Stimulated activated CD4-positive, alpha-beta T cell treated with anti-CD3 and anti-CD28 coated beads, Interleukin-1b, Interleukin-23, amount 100 ng/mL, for 1 hour (primary cell): Measurements from ENCODE around the gene RAMACL.

Experiments
- DNase-seq, 2 donors: peaks; one replicate each; pipeline ENCODE4 v3.0.0-alpha.2; 2020; ENCODE audit warnings: low read depth in 2 of 2

RAMACL gene

DNA sequence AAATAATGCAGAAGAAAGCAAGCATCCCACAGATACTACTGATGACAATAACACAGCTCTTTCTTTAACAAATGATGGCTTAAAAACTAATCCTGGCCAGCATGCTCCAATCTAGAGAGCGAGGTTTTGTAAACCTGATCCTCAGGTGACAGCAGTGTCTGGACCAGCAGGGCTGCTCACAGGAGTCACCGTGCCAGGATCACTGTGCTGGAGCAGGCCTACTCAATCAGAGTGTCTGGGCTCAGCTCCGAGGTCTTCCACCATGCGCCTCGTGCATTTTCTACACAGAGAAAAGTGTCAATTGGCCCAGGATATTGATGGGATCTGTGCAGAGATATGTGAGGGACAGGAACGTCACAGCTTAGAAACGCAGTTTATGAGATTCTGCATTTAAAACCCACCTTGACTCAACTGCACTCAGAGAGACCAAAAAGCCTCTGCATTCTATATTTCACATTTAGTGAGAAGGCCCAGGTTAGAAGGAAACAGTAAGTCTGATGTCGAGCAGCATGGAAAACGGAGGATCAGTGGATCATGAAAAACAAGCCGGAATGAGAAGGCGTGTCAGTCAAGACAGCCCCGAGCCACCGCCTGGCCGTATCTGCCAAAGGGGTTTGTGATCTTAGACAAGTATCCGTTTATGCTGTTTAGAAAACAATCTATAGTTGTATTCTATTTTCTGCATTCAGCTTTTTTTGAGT is 7.8 kb downstream of the RAMACL start:
- no peak for DNase-seq

DNA sequence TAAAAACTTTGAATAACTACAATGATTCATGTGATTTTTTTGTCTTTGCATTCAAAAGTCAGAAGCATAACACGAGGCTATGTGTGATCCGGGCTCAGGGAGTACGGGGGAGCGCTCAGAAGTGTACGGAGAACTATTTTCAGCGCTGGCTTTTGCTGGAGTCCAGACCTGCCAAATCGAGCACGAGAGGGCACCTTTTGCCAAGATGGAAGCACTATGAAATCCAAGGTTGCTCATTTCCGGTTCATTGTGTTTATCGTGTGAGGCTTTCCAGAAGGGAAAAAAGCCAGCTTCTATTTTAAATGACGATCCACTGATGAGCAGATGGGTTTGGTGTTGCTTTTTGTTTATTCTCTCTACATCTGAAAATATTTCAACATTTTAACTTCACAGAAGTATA is 11.3 kb downstream of the RAMACL start:
- no peak for DNase-seq

DNA sequence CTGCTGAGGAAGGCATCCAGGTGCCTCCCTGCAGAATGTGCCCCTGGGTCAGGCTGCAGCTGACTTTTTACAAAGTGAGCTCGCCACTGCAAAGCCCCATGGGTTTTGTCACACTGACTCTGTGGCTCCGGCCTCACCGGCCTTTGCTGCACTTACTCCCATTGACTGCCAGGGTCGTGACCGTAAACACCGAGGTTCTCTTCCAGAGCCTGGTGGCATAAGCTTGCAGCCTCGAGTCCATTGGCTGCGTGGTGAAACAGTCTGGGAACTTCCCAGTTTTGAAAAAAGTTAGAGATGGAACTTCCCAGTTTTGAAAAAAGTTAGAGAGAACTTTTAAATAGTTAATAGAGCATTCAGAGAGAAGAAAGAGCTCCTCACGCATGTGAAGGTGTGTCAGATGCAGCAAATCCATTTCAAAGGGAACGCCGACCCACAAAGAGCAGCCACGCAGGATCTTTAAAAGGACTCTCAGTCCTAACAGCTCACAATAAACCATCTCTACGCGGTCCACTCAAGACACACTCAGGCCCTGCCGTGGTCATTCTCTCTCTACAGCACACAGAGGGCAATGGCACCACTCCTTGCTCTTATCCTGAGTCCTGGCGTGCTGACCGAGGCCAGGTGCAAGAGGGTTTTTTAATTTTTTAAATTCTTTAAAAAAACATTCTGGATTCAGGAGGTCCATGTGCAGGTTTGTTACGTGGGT is 12.8 kb downstream of the RAMACL start:
- no peak for DNase-seq

DNA sequence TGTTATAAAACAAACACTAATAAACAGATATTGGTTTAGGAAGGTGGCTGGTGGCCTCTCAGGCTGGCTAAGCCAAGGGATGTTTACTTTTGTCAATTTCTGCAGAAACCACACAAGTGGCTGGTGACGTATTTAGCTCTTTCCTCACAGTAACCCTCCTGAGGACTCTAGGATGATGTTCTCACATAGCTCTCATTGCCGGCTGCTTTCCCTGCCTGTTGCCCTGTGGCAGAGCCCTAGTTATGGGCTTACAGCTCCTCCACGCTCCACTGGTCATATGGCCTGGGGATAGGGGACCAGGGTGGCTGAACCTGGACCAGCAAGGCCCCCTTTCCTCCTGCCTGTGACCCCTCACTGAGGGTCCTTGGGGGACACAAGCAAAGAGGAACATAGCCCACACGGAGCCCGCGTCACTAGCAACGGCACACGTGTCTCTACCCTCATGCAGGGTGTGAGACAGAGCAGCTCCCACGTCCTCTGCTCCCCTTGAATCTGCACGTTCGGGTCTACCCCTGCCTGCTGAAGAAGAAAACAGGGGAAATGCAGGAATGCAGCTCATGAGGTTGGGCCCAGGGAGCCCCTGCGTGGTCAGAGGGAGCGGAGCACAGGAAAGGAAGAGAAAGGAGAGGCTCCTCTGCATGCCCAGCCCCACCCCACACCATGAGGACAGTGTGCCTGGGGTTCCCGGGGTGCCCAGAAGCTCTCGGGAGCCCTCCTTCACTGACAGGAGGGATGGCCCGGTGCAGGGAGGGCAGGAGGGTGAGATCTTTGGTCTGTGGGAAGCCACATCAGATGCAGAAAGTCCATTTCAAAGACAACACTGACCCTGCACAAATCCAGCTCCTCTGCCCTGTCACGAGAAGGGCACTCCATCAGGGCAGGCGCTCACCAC is 13.9 kb downstream of the RAMACL start:
- DNase-seq = no peak

DNA sequence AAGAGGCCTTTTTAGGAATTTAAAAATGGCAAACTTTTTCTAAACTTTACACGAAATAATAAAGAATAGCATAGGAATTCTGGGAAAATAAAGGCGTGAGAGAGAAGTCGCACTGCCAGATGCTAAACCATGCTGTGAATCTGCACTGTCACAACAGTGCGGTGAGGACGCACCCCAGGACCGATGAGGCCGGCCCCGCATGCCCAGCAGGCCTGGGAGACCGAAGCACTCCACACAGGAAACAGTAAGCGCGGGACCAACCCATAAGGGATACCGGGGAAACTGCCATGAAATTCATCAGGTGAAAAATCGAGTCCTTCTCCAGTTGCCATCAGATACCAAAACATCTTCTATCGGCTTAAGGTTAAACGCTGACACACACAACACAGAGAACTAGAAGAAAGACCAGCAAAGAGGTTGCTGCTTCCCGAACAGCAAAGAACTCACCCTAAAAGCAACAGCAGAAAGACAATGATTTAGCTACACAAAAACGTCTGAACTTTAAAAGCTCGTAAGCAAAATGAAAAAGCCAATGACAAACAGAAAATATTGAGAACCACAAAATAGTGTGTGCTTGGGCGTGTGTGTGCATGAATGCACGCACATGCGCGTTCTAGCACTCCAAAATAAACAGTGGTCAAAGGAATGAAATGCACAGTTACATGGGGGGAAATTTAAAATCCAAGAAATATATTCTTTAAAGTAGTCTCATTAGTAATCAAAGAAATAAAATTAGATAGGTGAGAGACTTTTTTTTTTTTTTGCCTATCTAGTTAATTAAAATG is 15.4 kb downstream of the RAMACL start:
- no peak for DNase-seq

DNA sequence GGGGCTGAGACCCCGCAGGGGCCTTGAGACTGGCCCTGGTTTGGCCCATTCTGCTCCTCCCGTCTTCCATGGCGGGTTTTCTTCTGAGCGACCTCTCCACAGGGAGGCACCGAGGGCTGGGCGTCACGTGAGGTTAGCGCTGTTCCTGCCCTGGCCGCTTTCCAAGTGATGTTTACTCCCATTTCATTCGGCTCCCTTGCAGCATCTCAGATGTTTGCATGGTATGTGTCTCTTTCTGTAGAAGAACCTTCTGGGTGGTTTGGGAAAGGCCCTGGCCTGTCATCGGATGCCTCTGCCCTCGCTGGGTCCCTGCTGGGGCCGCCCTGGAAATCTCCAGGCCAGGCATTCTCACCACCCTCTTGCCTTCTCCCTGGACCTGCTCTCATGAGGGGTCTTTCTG is 17.3 kb downstream of the RAMACL start:
- DNase-seq = no peak

DNA sequence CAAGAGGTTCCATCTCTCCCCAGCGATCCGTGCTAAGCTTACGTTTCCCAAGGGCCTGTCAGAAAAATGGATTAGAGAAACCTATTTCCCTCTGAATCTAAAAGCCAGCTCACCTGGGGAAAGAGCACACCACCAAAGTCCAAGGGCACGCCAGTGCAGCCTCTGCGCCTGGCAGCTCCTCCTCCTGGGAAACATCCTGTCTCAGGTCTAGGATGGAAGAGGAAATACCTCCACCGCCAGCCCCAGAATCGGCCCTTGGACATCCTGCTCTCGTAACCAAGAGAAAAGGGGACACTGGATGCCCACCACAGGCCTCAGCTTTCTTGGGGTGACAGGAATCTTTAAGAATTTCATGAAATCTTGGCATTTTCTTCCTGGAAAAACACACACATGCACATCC is 18.7 kb downstream of the RAMACL start:
- no peak for DNase-seq

DNA sequence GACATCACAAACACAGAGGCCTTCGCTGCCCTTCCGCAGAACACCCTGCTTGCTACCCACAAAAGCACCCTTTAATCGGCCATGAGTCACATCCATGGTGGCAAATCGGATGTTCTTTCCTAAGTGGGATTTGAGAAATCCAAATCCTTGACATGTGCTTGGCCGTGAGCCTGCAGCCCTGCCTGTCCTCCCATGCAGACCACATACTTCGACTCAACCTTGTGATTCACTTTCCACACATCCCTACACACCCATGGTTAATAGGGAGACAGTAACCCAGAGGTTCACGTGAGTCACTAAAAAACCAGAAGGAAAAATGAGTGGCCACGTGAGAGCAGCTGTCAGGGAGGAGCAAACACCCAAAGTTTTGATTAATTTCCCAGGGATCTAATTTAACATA is 19.4 kb downstream of the RAMACL start:
- DNase-seq = no peak

DNA sequence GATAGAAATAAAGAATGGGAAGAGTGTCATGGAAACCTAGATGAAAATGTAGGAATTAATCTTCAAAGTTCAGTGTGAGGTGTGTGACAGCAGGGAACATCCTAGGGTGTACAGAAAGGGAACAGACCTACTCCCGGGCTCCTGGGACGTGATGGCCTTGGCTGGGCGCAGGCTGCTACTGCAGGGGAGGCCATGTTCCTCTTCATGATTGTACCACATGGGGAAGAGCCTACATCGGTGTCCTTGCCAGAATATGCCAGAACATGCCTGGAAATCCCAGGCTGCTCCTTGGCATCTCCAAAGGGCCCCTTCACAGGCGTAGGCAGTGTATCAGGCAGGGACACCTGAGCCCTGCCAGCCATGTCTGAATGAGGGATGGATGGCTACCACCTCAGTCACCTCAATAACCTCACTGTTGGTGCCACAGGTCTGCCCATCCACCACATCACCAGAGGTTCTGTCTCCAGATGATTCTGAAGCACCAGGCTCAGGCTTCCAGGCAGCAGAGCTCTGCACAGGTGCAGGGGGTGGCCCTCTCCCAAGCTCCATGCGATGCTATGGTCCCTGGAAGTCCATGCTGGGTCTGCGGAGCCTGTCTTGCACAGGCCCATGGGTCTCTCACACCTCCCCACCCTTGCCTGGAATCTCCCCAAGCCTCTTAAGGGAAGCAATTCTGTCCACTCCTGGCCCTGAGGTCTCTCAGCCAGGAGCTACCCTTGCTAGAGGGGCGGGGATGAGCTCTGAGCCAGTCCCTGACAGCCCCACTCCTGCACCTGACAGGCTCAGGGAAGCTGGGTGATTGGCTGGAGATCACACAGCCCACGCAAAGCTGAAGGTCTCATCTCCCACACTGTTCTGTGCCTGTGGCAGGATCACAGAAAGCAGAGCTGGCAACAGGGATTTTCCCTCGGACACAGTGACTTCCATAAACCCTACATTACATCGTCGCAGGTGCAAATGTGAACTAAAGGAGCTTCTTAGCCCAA is 20.2 kb downstream of the RAMACL start:
- no peak for DNase-seq

DNA sequence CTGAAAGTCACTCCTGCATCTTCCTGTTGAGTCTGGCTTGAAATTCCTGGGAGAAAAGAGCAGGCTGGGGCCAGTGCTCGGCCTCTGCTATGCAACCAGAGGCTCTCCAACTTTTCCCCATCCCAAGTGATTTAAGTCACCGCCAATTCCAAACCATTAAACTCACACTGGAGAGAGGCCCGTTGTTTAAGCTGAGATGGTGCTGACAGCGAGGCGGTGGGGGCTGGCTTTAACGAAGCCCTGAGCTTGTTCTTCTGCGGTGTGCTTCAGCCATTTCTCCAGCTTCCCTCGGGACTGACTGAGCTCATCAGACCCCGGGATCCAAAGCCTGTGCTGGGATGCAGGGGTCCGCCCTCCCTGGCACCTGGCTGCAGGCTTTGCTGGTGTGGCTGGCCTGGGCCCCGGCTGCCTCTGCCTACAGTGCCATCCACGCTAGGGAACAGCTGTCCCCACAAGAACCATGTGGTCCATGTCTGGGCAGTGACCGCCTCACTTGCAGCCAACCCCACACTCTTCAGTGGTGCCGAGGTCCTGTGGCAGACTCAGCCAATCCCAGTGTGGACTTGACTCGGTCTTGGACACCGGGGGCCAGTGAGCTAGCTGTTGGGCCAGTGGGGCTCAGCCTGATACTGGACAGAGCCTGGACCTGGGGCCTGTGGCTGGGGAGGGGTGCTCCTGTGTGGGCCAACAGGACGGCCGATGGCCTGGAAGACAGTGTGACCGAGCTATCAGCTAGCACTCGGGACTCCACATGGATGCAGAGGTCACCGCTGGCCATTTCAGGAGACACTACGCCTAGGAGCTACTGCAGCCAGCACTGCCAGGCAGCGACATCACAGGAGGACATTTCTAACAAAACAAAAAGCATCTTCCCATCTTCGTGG is 21.2 kb downstream of the RAMACL start:
- DNase-seq = no peak

DNA sequence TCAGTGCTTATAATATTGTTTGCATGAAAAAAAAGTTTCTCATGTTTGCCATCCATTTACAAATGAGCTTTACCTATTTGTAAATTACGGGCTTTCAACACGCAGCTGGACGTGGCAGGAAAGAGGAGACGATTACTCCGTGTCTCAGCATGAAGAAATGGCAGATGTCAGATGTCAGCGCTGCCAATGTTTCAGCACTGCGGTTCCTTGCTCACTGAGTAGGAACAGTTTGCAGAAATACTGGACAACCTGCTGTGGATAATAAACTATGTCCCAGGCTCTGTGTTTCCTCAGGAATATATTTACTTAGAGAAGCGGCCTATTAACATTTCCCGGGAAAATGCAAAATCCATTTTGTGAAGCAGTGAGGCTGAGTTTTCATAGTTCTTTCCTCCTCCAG is 22.7 kb downstream of the RAMACL start:
- DNase-seq = no peak

DNA sequence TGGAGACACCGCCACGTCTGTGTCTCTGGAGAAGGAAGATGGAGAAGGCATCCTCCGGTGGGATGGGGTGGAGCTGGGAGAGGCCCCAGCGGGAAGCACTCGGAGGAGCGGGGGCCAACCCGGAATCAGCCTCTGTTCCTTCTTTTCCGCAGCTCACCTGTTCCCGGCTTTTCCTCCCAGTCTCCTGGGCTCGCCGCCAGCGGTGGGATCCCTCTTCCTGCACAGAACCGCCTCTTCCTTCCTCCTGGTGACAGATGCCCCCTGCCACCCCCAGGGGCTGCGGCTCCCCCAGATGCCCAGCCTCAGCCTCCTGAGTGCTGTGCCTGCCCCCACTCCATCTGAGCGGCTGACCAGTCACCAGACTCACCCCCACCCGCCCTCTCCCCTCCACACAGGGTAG is 23.3 kb downstream of the RAMACL start:
- DNase-seq = no peak

DNA sequence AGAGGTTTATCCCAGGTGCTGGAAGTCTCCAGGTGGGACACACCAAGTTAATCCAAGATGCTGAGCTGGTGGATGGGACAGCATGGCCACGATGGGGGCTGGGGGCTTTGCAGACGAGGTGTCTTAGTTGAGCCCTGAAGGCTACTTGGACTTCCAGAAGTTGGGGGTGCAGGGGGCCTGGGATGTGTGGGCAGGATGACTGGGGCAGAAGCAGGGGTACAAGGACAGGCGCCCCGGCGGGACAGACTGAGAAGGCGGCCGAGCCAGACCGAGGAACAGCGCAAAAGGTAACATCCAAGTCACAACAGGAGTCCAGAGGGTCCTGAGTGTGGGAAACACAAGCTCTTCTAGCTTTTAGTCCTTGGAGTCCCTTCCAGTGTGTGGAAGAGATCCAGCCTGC is 23.8 kb downstream of the RAMACL start:
- DNase-seq = no peak

DNA sequence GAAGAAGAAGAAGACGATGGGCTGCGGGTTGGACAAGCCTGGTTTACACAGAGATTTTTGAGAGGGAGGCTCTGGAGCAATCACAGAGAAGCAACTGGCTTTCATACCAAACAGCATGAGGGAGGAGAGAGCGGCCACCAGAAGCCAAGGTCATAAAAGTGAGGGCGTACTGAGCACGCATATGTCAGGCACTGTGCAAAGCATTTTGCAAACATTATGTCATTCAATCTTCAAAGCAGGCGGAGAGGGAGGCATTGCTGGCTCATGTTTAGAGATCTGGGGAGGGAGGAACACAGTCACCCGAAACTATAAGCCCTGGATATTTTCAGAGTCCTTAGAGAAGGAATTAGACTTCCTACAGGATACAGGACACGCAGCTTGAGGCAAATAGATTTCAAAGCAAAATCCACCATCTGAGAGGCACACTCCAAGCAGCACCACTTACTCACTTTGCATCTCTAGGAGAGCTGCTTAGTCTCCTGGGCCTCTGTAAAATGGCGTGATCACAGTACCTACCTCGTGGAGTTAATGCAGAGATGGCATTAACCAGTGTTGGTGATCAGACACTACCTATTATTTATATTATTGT is 24.6 kb downstream of the RAMACL start:
- DNase-seq = no peak

DNA sequence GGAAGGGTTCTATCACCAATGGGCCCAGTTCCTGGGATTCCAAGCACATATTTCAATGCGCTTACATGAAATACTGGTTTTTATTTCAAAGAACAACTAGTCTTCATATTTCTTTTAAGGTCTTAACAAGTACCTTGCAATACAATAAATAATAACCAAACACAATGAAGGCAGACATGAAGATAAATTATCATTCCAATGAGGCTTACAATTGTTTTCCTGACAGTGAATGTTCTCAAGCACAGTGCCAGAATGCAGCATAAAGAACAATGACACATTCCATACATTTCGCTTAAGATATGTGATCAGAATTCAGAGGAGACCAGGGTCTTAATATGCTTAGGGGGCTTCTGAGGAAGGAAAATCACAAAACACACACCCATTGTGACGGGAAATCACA is 26.3 kb downstream of the RAMACL start:
- no peak for DNase-seq

DNA sequence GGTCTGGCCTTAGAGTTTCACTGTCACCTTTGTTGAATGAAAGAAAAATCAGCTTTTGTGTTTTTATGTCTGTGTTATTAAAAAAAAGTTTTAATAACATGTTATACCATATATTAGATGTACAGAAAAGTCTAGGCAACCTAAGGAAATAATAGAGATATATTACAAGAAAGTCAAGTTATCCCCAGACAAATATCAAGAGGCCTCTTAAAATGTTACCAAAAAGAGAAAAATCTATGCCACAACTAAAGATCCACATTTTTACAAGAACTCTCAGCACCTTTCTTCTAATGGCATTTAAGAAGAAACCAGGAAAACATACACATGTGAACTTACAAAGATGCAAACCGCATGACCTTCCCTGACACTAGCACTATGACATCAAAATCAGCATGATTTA is 26.8 kb downstream of the RAMACL start:
- DNase-seq = no peak

DNA sequence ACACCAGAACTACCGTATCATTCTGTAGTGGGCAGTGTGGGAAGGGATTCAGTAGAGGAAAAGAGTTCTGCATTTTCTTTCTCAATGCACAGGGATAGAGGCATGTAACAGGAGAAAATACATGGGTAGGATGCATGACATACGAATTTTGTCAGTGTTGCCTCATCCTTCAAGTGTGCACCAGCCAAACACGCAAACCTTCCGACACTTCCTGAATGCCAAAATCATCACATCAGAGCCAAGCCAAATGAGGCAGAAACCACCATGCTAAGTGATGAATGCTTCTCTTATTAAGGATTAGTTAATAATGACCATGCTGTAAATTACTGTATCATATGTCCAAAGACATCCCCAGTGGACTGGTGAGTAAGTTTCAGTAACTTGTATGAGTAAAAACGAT is 27.3 kb downstream of the RAMACL start:
- no peak for DNase-seq

DNA sequence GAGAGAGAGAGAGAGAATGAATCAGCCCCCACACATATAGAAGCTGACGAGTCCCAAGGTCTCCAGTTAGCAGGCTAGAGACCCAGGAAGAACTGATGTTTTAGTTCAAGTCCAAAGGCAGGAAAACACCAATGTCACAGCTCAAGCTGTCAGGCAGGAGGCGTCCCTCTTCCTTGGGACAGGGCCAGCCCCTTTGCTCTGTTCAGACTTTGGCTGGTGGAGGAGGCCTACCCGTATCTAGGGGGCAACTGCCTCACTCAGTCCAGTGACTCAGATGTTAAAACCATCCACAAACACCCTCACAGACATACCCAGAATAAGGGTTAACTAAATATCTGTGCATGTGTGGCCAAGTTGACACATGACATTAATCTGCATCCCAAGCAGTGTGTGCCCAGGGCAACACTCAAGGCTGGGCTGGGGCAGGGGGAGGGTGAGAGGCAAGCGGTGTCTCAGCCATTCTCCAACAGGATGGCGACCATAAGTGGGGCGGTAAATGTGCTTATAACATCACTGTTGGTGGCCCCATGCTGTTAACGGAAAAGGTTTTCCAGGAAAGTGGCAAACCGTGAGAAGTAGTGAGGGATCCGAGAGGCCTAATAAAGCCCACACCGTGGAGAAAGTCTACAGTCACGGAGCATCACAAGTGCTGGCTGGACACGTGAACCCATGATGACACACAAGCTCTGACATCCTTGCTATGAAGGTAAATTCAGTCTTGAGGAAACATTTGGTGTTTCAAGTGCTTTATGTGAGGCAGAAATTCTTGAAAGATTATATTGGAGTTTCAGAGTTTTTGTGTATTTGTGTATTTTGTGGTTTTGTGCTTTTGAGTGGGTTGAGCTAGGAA is 28.1 kb downstream of the RAMACL start:
- no peak for DNase-seq
